ENCODE results near the gene LRRC38.

DNA sequence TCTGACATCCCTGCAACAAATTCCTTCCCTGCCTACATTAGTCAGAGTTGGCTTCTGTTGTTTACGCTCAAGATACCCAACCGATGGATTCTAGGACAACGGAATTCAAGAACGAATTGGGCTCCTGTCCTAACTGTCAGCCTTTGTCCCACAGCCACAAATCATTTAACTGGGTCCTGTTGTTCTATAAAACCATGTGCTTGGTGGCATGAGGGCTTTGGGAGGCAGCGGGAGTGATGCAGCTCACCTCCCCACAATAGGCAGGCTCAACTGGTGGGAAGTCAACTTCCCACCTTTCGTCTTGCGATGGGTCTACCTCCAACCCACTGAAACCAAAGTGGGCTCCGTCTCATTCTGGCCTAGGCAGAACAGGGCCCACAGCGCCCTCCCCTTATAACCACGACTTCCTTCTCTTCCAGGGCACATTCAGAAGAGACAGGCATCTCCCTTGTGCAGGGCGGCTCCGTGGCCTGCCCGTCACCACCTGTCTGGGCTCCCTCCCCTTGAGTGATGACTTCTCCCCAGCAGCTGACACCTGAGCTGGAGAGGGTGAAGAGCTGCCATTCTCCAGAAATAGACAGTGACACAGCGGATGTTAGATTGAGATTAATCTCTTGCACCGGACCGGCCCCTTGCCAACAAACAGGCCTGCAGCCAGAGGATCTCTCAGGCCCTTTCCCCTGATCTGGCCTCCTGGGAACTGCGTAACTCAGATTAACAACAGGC lies 26.5 kb downstream of the LRRC38 start:
- TF ChIP-seq POLR2AphosphoS5 (IDR thresholded peaks at IDR 0.05): no peak
- TF ChIP-seq, protein P1, sequence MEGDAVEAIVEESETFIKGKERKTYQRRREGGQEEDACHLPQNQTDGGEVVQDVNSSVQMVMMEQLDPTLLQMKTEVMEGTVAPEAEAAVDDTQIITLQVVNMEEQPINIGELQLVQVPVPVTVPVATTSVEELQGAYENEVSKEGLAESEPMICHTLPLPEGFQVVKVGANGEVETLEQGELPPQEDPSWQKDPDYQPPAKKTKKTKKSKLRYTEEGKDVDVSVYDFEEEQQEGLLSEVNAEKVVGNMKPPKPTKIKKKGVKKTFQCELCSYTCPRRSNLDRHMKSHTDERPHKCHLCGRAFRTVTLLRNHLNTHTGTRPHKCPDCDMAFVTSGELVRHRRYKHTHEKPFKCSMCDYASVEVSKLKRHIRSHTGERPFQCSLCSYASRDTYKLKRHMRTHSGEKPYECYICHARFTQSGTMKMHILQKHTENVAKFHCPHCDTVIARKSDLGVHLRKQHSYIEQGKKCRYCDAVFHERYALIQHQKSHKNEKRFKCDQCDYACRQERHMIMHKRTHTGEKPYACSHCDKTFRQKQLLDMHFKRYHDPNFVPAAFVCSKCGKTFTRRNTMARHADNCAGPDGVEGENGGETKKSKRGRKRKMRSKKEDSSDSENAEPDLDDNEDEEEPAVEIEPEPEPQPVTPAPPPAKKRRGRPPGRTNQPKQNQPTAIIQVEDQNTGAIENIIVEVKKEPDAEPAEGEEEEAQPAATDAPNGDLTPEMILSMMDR (IDR thresholded peaks at IDR 0.05): no peak
- TF ChIP-seq POLR2A (IDR thresholded peaks at IDR 0.05): no peak

Data from prostate gland (tissue), 2 donors.